HG02642 (cell line): Measurements from ENCODE around the gene CBLL1.

Experiments
- ATAC-seq: cut with Tn5 transposase; IDR thresholded peaks from one replicate; pipeline ENCODE4 v1.9.1; 2021; ENCODE audit warnings: mild to moderate bottlenecking; ENCODE audit not compliant: unreplicated experiment, poor library complexity

CBLL1 gene, protein sequence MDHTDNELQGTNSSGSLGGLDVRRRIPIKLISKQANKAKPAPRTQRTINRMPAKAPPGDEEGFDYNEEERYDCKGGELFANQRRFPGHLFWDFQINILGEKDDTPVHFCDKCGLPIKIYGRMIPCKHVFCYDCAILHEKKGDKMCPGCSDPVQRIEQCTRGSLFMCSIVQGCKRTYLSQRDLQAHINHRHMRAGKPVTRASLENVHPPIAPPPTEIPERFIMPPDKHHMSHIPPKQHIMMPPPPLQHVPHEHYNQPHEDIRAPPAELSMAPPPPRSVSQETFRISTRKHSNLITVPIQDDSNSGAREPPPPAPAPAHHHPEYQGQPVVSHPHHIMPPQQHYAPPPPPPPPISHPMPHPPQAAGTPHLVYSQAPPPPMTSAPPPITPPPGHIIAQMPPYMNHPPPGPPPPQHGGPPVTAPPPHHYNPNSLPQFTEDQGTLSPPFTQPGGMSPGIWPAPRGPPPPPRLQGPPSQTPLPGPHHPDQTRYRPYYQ

DNA sequence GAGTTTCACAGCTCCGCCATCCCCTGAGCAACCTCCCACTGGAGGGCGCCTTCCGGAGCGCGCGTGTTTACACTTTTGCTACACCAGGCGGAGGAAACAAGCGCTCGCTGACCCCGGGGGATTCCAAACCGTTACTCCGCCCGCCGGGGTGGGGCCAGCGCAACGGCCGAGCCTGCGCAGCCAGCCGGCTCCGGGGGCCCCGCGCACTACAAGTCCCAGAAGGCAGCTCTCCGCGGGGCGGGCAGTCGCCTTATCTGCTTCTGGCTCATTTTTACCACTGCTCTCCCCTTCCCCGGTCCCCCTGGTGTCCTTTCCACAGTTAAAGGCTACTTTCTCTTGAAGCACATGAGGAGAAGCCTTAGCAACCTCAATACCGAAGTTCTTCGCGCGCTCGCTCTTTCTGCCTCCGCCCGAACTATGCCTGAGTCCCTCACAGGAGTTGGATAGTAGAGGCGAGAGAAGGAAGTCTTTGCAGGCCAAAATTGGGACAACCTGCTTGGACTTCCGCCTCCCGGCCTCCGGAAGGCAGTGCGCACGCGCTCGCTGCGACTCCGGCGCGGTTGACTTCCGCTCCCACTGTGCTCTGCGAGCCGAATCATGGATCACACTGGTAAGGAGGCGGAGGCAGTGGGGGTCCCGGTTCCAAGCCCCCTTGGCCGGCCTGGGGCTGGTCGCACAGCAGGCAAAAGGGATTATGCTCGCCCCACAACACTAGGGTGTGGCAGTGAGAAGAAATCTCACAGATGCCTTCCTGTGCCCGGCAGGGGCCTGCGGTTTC is at the start of gene CBLL1:
CBLL1 (plus strand) TSS at position 576 of the 778 bp plus-strand sequence; CDS start at position 598, 22 bp downstream.
- peak; percentile 93 for ATAC-seq

DNA sequence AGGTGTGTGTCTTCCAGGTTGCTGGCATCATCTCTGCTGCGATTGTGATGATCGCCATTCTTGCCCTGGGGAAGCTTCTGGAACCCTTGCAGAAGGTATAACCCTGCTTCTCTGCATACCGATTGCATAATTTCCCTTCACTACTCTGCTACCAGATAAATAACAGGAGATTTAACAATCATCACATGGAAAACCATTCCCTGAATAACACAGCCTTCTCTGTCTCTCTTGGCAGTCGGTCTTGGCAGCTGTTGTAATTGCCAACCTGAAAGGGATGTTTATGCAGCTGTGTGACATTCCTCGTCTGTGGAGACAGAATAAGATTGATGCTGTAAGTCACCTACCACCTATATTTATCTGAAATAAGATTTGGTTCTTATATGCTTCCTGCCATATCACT is 49.6 kb upstream of the CBLL1 start:
- no peak for ATAC-seq

DNA sequence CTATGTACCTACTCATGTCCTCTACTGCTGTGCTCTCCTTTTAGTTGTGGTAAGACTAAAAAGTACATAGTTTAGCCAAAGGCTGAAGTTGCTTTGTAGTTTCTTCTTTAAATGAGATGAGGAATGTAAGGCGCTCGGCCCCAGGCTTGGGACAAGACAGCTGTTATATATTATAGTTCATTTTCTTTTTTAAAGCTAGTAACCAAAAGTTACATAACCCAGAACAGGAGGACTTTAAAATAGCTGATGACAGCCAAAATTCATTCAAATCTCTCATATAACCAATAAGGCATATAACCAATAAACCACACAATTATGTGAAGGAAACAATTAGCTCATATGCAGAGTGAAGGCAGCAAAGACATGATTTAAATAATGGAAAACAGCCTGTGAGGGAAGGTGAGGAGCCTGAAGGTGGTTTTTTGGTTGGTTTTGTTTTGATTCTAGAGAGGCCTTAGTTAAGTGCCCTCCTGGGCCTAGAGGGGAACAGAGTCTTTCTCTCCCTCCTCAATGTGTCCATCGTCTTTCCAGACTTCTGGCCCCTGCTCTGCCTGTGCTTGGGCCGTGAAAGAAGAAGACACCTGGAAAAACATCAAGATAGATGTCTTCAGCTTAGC is 47.5 kb upstream of the CBLL1 start:
- no peak for ATAC-seq

DNA sequence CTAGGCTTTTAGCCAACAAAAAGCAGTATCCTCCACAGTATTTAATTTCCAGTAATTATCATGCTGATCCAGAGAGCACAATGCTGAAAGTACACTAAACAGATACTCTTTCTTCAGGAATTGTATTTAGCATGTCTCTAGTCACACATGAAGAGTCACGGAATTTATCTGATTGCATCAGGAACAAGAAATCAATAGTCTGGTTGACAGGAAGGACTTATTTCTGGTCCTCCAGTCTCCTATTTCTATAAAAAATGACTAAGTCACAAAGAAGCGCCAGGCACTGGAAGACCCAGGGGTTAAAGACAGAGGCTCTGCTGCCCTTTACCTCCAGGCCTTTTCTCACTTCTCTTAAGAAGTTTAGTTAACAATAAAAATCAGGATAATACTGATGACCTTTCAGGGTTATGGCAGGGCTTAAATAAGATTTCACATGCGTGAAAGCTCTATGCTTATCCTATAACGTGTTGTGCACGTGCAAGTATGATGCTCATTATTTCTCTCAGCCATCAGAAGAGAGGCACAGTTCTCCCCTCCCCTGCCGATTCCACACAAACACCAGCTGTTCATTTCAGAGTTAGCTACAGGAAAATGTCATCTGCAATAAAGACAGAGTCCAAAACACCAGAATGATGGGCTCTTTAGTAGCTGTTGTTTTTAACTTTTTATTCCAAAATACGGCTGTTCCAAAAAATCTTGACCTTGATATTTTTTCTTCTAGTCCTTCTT is 46.5 kb upstream of the CBLL1 start:
- ATAC-seq: no peak

DNA sequence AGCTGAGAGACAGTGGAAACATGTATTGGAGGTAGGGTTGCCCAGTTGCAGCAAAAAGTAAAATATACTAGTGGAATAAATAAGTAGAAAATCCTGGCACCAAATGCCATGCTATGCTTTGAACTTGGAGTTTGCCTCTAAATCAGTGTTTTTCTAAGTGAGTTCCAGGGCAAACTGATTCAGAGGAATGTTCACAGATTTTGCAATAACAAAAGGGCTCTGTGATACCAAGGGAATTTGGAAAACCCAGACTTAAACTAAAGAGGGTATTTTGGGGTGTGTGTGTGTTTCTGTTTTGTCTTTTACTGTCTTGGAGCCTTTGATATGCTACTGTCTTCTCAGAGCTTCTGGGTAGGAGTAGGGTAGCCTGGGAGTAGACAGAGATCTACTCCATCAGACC is 43.4 kb upstream of the CBLL1 start:
- ATAC-seq: no peak

DNA sequence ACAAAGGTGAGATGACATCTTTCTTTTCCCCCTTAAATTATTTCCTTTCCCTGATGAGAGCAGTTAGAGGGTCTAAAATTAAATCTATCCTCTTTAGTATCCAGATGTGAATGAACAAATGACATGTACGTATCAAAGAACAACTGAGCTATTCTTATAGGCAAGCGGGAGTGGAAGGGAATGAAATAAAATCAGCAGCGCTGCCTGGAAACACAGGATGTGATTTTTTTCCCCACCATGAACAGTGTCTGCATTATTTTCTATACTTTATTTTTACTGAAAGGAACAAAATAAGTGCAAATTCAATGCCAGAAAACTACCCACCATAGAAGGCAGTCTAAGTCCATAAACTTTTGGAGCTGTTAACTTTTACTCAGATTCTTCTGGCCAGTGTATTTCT is 42.8 kb upstream of the CBLL1 start:
- no peak for ATAC-seq

DNA sequence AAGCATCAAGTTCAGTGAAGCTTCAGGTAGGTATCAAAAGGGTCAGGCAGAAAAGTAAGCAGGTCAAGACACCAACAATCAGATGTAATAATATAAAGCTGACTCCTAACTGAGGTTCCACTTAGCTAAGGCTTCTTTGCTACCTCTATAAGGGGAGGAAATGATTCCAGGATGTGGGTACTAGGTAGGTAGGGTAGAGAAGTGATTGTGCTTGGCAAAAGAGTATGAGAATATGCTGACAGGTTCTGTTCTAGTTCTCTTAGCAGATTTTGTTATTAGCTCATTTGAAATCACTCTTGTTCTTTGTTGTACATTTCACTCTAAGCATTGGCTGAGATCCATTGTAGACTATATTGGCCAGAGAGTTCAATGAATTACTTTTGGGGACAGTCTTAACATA is 40.7 kb upstream of the CBLL1 start:
- ATAC-seq: no peak

DNA sequence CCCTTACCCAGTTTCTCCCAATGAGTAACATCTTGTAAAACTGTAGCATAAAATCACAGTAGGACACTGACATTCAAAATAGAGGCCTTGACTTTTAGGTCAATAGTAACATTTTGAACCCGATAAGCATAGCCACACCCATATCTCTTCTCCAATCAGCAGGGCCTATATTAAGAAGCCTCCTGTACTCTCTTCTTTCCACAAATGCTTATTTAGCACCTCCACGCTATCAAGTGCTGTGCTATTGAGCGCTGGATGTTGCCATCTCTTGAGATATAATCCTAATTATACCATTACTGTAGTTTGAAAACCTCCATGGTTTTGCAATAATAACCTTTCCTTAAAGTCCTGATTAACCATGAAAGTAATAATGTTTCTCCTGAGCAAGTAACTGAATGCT is 40.1 kb upstream of the CBLL1 start:
- ATAC-seq: no peak

DNA sequence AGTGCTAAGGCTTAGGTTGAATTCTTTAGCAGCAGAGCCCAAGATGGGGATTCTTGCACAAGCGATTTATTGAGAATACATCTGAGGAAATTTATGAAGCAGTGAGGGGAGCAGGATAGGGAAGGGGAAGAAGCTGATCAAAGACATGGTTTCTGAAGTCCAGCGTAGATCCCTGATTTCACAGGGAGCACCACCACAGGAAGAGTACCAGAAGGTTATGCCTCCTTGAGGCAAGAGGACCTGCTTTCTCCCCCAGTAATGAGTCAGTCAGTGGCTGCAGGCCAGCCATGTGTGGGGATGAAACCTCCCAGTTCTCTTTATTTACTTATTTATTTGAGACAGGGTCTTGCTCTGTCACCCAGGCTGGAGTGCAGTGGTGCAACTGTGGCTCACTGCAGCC is 35.0 kb upstream of the CBLL1 start:
- ATAC-seq: no peak

DNA sequence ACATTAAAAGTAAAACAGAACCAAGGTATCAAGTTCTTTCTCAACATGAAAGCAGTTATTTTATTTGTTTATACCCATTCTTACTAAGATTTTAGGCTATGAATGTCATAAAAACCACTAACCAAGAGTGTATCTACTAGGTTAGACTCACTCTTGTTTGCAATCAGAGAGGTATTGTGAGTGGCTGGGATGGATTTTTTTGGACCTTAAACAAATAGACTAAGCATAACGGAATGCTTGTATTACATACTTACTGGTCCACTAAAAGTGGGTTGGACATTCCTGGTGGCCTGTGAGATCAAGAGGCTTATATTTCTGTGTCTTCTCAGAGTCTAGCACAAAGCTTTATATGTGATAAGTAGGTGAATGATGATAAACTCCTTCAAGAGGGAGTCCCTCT is 32.6 kb upstream of the CBLL1 start:
- no peak for ATAC-seq

DNA sequence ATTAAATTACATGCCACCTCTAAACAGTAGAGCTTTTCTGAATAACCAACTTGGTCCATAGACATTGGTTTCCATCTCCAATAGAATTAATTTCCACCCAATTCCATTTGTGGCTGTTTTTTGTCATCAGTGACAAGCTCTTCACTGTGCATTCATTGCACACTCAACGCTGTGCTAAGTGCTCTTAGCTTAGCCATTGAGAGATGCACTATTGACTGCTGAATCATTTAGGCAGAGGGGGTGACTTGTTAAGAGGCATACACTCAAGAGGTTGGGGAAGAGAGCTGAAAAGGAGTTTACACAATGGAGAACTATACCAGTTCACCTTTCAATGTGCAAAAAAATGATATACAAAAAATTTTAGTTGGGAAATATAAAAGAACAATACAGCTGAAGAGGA is 31.9 kb upstream of the CBLL1 start:
- ATAC-seq: no peak

DNA sequence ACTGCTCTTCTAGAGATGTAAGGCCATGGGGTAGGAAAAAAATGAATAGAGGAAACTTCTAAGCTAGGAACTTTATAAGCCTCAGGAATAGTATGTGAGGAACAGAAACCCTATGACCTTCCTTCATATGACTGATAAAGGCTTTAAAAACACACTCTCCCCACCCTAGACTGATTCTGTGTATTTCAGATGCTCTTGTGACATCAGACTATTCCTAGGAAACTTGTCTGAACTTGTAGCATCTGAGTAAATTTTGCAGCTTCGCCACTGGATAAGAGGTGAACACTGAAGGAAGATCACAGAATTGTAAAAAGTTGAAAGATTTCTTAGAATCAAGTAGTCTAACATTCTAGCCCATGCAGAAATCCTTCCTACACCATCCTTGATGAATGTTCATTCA is 31.0 kb upstream of the CBLL1 start:
- ATAC-seq: no peak

DNA sequence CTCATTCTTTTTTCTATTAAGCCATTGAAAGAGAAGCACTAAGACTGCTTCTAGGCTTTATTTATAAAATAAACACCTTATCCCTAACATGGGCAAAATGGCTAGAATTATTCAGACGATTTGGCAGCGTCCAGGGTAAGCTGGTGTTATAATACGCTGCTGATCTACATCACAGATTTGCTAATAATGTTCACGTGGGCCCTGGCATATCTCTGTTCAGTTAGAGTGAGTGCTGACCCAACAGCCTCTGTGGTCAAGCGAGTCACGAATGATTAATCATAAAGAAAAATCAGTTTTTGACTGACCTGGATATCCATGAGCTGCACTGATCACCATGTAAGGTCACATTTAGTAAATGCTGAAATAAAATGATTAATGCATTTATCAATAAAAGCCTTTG is 28.4 kb upstream of the CBLL1 start:
- no peak for ATAC-seq

DNA sequence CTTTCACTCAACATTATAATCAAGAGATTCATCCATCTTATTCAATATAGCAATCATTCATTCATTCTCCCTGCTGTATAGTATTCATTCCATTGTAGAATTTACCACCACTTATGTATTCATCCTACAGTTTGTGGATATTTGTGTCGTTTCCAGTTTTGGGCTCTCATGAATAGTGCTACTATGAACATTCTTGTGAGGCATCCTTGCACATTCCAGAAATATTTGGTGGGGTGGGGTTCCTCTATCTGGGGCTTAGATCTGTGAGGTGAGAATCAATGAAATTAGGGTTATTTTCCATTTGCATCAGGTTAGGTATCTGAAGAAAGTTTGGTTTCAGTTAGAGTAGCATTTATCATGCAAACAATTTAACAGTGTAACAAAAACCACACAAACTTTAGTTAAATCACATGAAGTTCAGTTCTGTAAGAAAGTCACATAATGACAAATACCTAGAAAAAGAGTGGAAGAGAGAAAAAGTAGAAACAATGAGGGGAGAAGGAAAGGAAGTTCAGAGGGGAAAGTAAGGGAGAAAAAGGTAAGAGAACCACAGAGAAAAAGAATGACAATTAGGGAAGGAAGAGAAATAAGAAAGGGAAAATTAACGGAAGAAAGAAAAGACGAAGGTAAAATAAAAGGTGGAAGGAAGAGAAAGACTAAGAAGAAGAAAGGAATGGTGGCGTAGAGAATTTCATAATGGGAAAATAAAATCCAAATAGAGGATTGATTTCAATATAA is 25.3 kb upstream of the CBLL1 start:
- ATAC-seq: no peak

DNA sequence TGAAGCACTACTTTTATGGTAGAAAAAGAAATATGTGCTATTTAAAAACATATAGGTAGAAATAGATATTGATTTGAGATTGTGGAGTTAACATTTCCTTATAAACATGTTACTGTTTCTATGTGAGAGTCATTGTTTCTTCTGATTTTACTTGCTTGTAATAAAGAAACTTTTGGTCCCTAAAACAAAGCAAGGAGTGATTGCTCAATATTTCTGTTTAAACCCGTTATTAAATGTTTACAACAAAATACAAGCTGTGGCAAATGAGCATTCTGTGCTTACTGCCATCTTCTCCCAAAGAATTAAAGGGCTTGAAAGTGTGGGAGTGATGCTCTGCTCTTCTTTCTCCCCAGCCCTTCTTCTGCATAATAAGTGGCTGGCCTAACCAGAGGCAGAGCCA is 22.7 kb upstream of the CBLL1 start:
- ATAC-seq: no peak

DNA sequence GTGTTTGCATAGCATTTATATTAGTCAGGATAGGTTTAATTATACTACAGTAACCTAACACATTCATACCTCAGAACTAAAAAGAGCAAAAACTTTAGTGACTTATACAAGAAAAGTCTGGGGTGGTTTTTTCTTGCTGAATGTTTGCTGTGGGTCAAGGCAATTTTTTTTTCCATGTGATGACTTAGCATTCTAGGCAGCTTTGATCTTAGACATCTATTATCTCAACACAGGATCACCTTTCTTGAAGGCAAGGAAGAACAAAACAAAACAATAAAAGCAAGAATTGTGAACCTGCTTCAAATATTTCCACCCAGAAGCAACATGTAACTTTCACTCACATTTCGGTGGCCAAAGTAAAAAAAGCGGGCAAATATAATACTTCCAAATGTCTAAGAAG is 20.7 kb upstream of the CBLL1 start:
- ATAC-seq: no peak

DNA sequence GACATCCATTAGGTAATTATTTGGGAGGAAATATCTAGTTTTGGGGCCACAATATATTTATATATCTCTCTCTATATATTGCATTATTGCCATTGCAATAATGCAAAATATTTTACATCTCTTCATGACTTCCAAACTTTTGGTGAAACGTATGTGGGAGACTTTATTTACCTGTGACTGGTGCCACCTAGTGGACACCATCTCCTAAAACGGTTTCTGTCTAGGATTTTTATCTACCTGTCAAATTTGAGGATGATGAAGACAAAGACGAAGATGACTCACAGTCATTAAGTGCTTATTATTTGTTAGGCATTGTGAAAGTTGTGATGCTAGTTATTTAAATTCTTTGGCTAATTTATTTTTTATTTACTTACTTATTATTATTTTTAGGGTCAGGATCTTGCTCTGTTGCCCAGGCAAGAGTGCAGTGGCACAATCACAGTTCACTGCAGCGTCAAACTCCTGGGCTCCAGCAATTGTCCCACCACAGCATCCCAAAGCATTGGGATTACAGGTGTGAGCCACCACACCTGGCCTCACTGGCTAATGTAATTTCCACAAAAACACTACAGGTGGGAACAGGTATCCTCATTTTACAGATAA is 18.7 kb upstream of the CBLL1 start:
- ATAC-seq: no peak

DNA sequence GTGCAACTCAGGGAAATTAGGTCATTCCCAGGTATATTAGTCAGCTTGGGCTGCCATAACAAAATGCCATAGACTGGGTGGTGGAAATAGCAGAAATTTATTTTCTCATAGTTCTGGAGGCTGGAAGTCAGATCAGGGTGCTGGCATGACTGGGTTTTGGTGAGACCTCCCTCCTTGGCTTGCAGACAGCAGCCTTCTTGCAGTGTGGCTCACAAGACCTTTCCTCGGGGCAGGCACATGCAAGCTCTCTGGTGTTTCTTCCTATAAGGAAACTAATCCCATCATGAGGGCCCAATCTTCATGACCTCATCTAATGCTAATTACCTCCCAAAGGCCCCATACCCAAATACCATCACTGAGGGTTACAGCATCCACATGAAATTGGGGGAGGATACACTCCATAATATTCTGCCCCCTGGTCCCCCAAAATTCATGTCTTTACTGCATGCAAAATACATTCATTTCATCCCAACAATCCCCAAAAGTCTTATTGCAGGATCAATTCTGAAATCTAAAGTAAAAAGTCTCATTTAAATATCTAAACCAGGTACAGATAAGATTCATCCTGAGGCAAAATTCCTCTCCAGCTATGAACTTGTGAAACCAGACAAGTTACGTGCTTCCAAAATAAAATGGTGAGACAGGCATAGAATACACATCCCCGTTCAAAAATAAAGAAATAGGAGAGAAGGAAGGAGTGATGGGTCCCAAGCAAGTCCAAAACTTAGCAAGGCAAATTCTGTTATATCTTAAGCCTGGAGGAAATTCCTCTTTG is 17.4 kb upstream of the CBLL1 start:
- ATAC-seq: no peak

DNA sequence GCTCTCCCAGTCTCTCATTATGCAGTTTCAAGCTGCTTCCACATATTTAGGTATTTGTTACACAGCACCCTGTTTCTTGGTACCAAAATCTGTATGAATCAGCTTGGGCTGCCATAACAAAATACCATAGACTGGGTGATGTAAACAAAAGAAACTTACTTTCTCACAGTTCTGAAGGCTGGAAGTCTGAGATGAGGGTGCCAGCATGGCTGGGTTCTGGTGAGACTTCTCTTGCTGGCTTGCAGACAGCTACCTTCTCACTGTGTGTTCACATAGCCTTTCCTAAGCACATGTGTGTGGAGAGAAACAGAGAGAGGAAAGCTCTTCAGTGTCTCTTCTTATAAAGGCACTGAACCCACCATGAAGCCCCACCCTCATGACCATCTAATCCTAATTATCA is 15.7 kb upstream of the CBLL1 start:
- no peak for ATAC-seq
